SJSA1 (cell line): ENCODE data around the gene CHERP. TPM values are rescaled to one million over a fixed set of nuclear protein-coding genes. Genes with fewer than 3 reads are reported as not detected.
A peak's percentile ranks its signal among the peaks of the same experiment; 100 is the strongest.
"Not testable (repeated sequence)": the region's sequence is repeated elsewhere in the genome, so short reads cannot be mapped to it uniquely, and the experiment has no call there.

Experiments
- DNase-seq, 2 experiments: peaks; one replicate each; pipeline ENCODE4 v3.0.0-alpha.2; 2015 to 2020; ENCODE audit warnings: low spot score in 2 of 2, low read depth in 1 of 2
- H3K27ac ChIP-seq: fragments of 250-450 bp; sonication (Bioruptor Pico); 2 replicates; pipeline ENCODE4 v1.5.1; 2020; ENCODE audit warnings: mild to moderate bottlenecking, moderate library complexity
- H3K27me3 ChIP-seq: fragments of 250-450 bp; sonication (Bioruptor Pico); replicated peaks from 2 replicates; pipeline ENCODE4 v1.5.1; 2020; ENCODE audit warnings: mild to moderate bottlenecking, moderate library complexity
- H3K36me3 ChIP-seq: fragments of 250-450 bp; sonication (Bioruptor Pico); 2 replicates; pipeline ENCODE4 v1.5.1; 2020; ENCODE audit warnings: mild to moderate bottlenecking
- H3K4me1 ChIP-seq: fragments of 250-450 bp; sonication (Bioruptor Pico); replicated peaks from 2 replicates; pipeline ENCODE4 v1.6.1; 2021; ENCODE audit warnings: mild to moderate bottlenecking
- H3K4me3 ChIP-seq: fragments of 250-450 bp; sonication (Bioruptor Pico); 2 replicates; pipeline ENCODE4 v1.5.1; 2020; ENCODE audit warnings: mild to moderate bottlenecking
- H3K9me3 ChIP-seq: fragments of 250-450 bp; sonication (Bioruptor Pico); replicated peaks from 2 replicates; pipeline ENCODE4 v1.5.1; 2020; ENCODE audit warnings: mild to moderate bottlenecking
- total RNA-seq: library from RNA; depleted of rRNA; stranded (reverse); fragments of >200 nt; shearing (Covaris generic); gene quantifications from 2 replicates; pipeline ENCODE4 v1.2.3, GENCODE V29; 2014

CHERP gene
- total RNA-seq, 1 experiment from 2014 or later, result 3.8 TPM

GRCh38 chr19:16571822-16572331 is 29.6 kb upstream of the CHERP start:
- Histone ChIP-seq H3K27ac (peak overlapping the region; percentile 46; the same call in 1 of the 2 replicates), H3K9me3 (no peaks in the 10 kb centered on the region), H3K4me3 (peak overlapping the region; percentile 94), H3K4me1 (peaks cover 30% of the 10 kb centered on the region), H3K27me3 (no peaks in the 10 kb centered on the region), H3K36me3 (peaks cover 80% of the 10 kb centered on the region)
- peak in 1 of 2 experiments; percentile 44 for DNase-seq

DNA sequence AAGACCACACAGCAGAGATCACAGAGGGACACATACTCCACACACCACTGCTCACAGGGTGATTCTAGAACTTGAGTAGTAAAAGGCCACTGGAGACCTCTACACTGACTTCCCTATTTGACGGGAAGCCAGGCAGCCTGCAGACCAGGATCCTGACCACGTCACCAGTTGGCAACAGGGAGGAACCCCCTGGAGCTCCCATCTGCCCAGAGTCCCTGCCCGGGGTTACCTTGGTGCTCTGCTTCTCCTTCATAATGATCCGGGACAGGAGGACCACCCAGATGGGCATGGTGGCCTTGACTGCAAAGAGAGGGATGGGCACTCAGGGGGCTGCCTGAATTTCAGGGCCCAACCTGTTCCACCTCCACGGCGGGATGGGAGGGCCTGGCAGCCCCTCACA is 29.0 kb upstream of the CHERP start:
- Histone ChIP-seq H3K27me3 (no peaks in the 10 kb centered on the region), H3K4me1 (peaks cover 30% of the 10 kb centered on the region), H3K9me3 (no peaks in the 10 kb centered on the region), H3K36me3 (peaks cover 80% of the 10 kb centered on the region), H3K27ac (no peak overlapping the region), H3K4me3 (peak overlapping the region; percentile 94)
- no peak for DNase-seq

DNA sequence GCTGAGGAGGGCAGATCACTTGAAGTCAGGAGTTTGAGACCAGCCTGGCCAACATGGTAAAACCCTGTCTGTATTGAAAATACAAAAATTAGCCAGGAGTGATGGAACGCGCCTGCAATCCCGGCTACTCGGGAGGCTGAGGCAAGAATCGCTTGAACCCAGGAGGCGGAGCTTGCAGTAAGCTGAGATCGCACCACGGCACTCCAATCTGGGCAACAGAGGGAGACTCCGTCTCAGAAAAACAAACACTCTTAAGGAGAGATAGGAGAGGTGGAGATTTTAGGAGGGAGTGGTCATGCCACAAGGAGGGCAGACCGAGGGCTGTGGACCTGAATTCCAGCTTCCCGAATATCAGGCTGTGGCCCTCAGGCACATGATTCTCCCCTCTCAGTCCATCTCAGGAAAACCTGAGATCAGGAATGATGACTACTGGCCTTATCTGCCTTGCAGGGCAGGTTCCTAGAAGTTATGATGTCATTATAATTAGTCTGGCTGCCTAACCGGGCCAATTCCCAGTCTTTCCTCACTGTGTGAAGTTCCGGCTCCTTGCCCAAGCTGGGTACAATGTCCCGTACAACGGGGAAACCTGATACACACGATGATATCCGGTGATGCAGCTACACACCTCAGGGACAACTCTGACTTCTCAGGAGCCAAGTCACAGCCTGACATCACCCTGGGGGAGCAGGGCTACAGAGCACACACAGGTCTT is 27.5 kb upstream of the CHERP start:
- H3K9me3 ChIP-seq, result no peaks in the 10 kb centered on the region
- peaks cover 30% of the 10 kb centered on the region for H3K4me1 ChIP-seq
- DNase-seq, result no peak
- H3K27me3 ChIP-seq, result no peaks in the 10 kb centered on the region
- peaks cover 75% of the 10 kb centered on the region for H3K36me3 ChIP-seq
- no peak overlapping the region for H3K4me3 ChIP-seq
- H3K27ac ChIP-seq, result no peak overlapping the region

DNA sequence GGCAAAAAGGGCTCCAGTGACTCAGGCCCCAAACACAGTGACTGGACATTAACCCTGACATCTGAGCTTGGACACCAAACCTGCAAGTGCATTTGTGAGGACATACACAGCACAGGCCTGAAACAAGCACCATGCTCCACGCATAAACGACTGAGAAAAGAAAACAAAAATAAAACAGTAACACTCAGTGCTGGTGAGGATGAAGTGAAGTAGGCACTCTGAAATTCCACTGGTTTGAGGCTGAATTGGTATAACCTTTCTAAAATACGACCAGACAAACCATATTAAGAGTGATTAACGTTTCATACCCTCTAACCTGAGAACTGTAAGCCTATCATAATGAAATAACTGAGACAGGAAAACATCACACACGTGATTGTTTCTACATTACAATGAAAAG is 24.5 kb upstream of the CHERP start:
- Histone ChIP-seq H3K4me3 (no peak overlapping the region), H3K4me1 (peaks cover 17% of the 10 kb centered on the region), H3K27me3 (no peaks in the 10 kb centered on the region), H3K36me3 (peaks cover 82% of the 10 kb centered on the region), H3K9me3 (no peaks in the 10 kb centered on the region), H3K27ac (no peak overlapping the region)
- DNase-seq, result no peak

- no peak overlapping the region for H3K4me3 ChIP-seq
- H3K4me1 ChIP-seq, result peaks cover 13% of the 10 kb centered on the region
- H3K27ac ChIP-seq, result no peak overlapping the region
- no peaks in the 10 kb centered on the region for H3K27me3 ChIP-seq
- peaks cover 87% of the 10 kb centered on the region for H3K36me3 ChIP-seq
- DNase-seq, result no peak
- no peaks in the 10 kb centered on the region for H3K9me3 ChIP-seq
Observed at GRCh38 chr19:16566161-16566560, 23.9 kb upstream of the CHERP start.

GRCh38 chr19:16564842-16565241 is 22.6 kb upstream of the CHERP start:
- Histone ChIP-seq H3K36me3 (peaks cover 83% of the 10 kb centered on the region), H3K27ac (no peak overlapping the region), H3K4me1 (peaks cover 10% of the 10 kb centered on the region), H3K27me3 (no peaks in the 10 kb centered on the region), H3K9me3 (no peaks in the 10 kb centered on the region), H3K4me3 (no peak overlapping the region)
- DNase-seq, result no peak

DNA sequence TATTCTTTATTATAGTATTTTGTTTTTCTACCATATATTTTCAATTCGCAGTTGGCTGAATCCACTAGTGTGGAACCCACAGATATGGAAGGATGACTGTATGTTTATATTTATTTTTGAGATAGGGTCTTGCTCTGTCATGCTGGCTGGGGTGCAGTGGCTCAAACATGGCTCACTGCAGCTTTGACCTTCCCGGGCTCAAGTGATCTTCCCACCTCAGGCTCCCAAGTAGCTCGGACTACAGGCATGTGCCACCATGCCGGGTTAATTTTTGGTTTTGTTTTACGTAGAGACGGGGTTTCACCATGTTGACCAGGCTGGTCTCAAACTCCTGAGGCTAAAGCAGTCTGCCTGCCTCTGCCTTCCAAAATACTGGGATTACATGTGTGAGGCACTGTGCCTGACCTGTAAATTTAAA is 20.4 kb upstream of the CHERP start:
- Histone ChIP-seq H3K36me3 (peaks cover 79% of the 10 kb centered on the region), H3K4me1 (no peaks in the 10 kb centered on the region), H3K9me3 (no peaks in the 10 kb centered on the region), H3K4me3 (no peak overlapping the region), H3K27me3 (no peaks in the 10 kb centered on the region), H3K27ac (no peak overlapping the region)
- DNase-seq, result no peak

DNA sequence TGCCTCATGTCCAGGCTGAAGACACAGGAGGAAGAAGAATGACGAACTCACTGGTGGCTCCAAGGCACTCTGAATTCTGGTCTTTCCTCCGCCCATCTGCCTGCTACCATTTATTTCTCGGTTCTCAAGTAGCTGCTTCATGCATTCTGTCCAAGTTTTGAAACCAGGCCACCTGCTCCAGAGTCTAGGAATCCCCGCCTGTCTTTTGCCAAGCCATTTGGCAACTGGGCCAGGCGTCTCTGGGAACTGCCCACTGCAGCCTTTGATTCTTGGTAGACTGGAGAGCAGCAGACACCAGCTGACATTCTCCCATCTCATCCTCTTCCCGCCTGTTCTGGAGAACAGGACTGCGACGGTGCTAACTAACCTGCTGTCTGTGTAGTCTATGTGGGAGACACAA is 19.1 kb upstream of the CHERP start:
- no peaks in the 10 kb centered on the region for H3K9me3 ChIP-seq
- peaks cover 76% of the 10 kb centered on the region for H3K36me3 ChIP-seq
- H3K4me1 ChIP-seq, result no peaks in the 10 kb centered on the region
- H3K4me3 ChIP-seq, result no peak overlapping the region
- DNase-seq, result no peak
- no peaks in the 10 kb centered on the region for H3K27me3 ChIP-seq
- H3K27ac ChIP-seq, result no peak overlapping the region

DNA sequence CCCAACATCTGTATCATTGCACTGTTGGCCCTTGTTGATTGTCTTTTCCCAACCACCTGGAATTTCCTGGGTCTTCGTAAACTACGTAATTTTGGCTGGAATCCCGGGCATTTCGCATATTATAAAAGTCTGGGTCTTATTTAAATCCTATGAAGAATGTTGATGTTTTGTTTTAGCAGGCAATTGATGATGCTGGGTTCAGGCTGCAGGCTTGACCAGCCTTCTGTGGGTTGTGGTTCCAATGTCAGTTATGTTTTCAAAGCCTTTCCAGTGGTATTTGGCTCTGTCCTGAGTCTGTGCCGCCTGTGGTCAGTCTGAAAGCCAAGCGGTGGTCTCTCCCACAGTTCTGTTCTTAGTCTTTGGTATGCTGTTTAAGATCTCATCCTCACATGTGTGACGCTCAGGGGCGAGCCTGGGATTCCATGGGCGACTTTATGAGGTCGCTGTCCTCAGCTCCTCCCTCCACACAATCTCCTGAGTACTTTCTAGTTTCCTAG is 17.6 kb upstream of the CHERP start:
- Histone ChIP-seq H3K4me3 (no peak overlapping the region), H3K36me3 (peaks cover 76% of the 10 kb centered on the region), H3K27ac (no peak overlapping the region), H3K4me1 (no peaks in the 10 kb centered on the region), H3K27me3 (no peaks in the 10 kb centered on the region), H3K9me3 (no peaks in the 10 kb centered on the region)
- no peak for DNase-seq

DNA sequence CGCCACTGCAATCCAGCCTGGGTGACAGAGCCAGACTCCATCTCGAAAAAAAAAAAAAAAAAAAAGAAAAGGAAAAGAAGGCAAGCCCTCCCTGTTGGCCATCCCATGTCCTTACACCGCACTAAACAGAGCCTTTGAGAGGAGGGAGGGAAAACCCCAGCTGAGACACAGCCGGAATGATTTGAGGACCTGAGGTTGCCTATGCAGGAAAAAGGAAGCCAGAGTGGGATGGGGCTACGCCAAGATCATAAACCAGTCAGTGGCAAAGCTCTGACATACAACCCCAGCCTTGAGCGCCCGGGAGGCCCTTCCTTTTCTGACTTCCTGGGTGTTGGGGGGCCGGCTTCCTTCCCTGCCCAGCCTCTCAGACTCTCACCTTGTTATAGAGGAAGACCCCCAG is 12.5 kb upstream of the CHERP start:
- DNase-seq, result no peak
- H3K36me3 ChIP-seq, result peaks cover 67% of the 10 kb centered on the region

GRCh38 chr19:16551902-16552301 is 9.7 kb upstream of the CHERP start:
- H3K27ac ChIP-seq, H3K9me3 ChIP-seq, H3K27me3 ChIP-seq, DNase-seq, H3K4me1 ChIP-seq, H3K4me3 ChIP-seq: not testable (repeated sequence)
- peaks cover 45% of the 10 kb centered on the region for H3K36me3 ChIP-seq

More for the DNA sequence above, 12.5 kb upstream of the CHERP start:
- Histone ChIP-seq H3K4me3 (no peak overlapping the region), H3K4me1 (no peaks in the 10 kb centered on the region), H3K27me3 (no peaks in the 10 kb centered on the region), H3K27ac (no peak overlapping the region), H3K9me3 (no peaks in the 10 kb centered on the region)

DNA sequence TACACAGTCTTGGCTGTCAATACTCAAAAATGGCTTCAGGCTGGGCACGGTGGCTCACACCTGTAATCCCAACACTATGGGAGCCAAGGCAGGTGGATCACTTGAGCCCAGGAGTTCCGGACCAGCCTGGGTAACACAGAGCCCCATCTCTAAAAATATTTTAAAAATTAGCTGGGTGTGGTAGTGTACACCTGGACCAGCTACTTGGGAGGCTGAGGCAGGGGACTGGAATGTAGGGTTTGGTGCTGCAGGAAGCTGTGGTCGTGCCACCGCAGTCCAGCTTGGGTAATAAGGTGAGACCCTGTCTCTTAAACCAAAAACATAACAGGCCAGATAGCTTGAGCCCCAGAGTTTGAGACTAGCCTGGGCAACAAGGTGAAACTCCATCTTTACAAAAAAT is 6.7 kb upstream of the CHERP start:
- no peak for DNase-seq
- H3K9me3 ChIP-seq, result no peaks in the 10 kb centered on the region
- no peaks in the 10 kb centered on the region for H3K4me1 ChIP-seq
- H3K27ac ChIP-seq, result no peak overlapping the region
- peaks cover 24% of the 10 kb centered on the region for H3K36me3 ChIP-seq
- no peak overlapping the region for H3K4me3 ChIP-seq
- H3K27me3 ChIP-seq, result no peaks in the 10 kb centered on the region

DNA sequence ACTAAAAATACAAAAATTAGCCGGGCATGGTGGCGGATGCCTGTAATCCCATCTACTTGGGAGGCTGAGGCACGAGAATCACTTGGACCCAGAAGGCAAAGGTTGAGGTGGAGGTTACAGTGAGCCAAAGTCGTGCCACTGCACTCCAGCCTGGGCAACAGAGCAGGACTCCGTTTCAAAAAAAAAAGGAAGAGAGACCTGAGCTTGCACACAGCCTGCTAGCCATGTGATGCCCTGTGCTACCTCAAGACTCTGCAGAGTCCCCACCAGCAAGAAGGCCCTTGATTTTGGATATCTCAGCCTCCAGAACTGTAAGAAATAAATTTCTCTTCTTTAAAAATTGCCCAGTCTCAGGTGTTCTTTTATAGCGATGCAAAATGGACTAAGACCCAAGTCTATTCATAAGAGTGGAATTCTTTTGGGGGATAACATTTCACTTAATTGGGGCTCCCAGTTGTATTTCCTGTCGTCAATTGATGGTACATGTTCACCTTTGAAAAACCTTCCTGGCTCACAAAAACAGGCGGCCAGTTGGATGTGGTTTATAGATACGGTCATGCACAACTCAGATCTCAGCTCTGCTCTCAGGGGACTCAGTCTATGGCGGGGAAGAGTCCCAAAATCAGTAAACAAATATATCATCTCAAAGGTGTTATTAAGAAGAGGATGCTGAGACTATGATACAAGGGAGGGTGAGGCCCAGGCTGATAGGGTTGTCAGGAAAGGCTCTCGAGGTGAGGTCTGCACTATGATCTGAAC is 2.4 kb upstream of the CHERP start:
- no peak overlapping the region for H3K27ac ChIP-seq
- peaks cover 15% of the 10 kb centered on the region for H3K4me1 ChIP-seq
- no peak for DNase-seq
- H3K36me3 ChIP-seq, result peaks cover 30% of the 10 kb centered on the region
- H3K9me3 ChIP-seq, result no peaks in the 10 kb centered on the region
- no peak overlapping the region for H3K4me3 ChIP-seq
- no peaks in the 10 kb centered on the region for H3K27me3 ChIP-seq

DNA sequence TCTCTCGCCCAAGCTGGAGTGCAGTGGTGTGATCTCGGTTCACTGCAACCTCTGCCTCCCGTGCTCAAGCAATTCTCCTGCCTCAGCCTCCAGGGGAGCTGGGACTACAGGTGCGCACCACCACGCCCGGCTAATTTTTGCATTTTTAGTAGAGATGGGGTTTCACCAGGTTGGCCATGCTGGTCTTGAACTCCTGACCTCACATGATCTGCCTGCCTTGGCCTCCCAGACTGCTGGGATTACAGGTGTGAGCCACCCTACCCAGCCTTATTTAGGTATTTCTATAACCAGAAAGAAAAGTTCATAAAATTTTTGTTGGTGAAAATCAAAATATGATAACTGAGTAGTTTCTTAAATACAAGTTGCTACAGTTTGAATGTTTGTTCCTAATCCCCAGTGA is 1.5 kb upstream of the CHERP start:
- not testable (repeated sequence) for H3K4me3 ChIP-seq

More for the DNA sequence above, 1.5 kb upstream of the CHERP start:
- not testable (repeated sequence) for H3K27ac ChIP-seq, H3K27me3 ChIP-seq, DNase-seq, H3K9me3 ChIP-seq
- H3K4me1 ChIP-seq, result peaks cover 15% of the 10 kb centered on the region
- peaks cover 39% of the 10 kb centered on the region for H3K36me3 ChIP-seq
